Natural killer cell (primary cell): ENCODE results near the gene KIF25. TPM values are rescaled to one million over a fixed set of nuclear protein-coding genes. Genes with fewer than 3 reads are reported as not detected.

Experiments used
- ATAC-seq, 3 donors: fragments of 150-1000 bp in 2 of 3; fragments of 200-7000 bp in 1 of 3; cut with Tn5 transposase; 1 replicate in 1 of 3; 2 replicates in 2 of 3; pipeline ENCODE4 v1.10.0; 2021; ENCODE audit warnings: mild to moderate bottlenecking in 2 of 3, moderate library complexity in 2 of 3
- DNase-seq, 2 donors: peaks; one replicate each; pipeline versions ENCODE4 v3.0.0 to v3.0.0-alpha.2; 2013 to 2021; ENCODE audit warnings: mixed read lengths in 1 of 2
- H3K27ac ChIP-seq: one replicate; pipeline ENCODE4 v1.5.1; 2013; ENCODE audit warnings: mild to moderate bottlenecking, low read length
- H3K27me3 ChIP-seq: one replicate; pipeline ENCODE4 v1.6.1; 2013; ENCODE audit warnings: low read length; ENCODE audit not compliant: control insufficient read depth, insufficient read depth
- H3K36me3 ChIP-seq: one replicate; pipeline ENCODE4 v1.6.1; 2013; ENCODE audit warnings: low read length; ENCODE audit not compliant: control insufficient read depth, insufficient read depth
- H3K4me1 ChIP-seq: one replicate; pipeline ENCODE4 v1.6.1; 2013; ENCODE audit warnings: low read length; ENCODE audit not compliant: control insufficient read depth, insufficient read depth
- H3K4me3 ChIP-seq: one replicate; pipeline ENCODE4 v1.5.1; 2013; ENCODE audit warnings: low read length
- H3K9me3 ChIP-seq: one replicate; pipeline ENCODE4 v1.6.1; 2013; ENCODE audit warnings: low read length; ENCODE audit not compliant: control insufficient read depth, insufficient read depth
- H3K27ac Mint-ChIP-seq, 2 donors: one replicate each; pipeline ENCODE4 v1.8.0; 2022; ENCODE audit warnings: mild to moderate bottlenecking in 2 of 2, mixed read lengths in 2 of 2, moderate library complexity in 1 of 2
- H3K27me3 Mint-ChIP-seq, 2 donors: one replicate each; pipeline ENCODE4 v1.8.0; 2022; ENCODE audit warnings: low read depth in 2 of 2, mixed read lengths in 2 of 2
- H3K36me3 Mint-ChIP-seq: one replicate; pipeline ENCODE4 v1.8.0; 2022; ENCODE audit warnings: mixed read lengths
- H3K4me1 Mint-ChIP-seq, 2 donors: one replicate each; pipeline ENCODE4 v1.8.0; 2022; ENCODE audit warnings: mixed read lengths in 2 of 2
- H3K4me3 Mint-ChIP-seq: one replicate; pipeline ENCODE4 v1.8.0; 2022; ENCODE audit warnings: mild to moderate bottlenecking, moderate library complexity, mixed read lengths
- H3K9me3 Mint-ChIP-seq, 2 donors: one replicate each; pipeline ENCODE4 v1.8.0; 2022; ENCODE audit warnings: mixed read lengths in 2 of 2
- CTCF ChIP-seq: fragments of 200-600 bp; IDR thresholded peaks from one replicate; pipeline ENCODE4 v1.8.0; 2022; ENCODE audit warnings: antibody characterized with exemption
- WGBS: methylation state at CpG from one replicate; pipeline ENCODE4 v1.1.7; 2013; ENCODE audit warnings: missing lambda C conversion rate; ENCODE audit not compliant: insufficient coverage; 5-methylcytosine and 5-hydroxymethylcytosine counted together
- intact Hi-C: fragments of 100-400 bp; cut with micrococcal nuclease; formaldehyde crosslinking; loops from one replicate; pipeline ENCODE4 v1.14.2; 2022
- total RNA-seq, 4 donors: library from RNA; stranded (reverse); fragments of 120-200 nt in 1 of 4; gene quantifications; one replicate each; pipeline versions ENCODE4 v1.2.3 to v1.2.4, GENCODE V29; 2013 to 2022

KIF25 gene
- total RNA-seq, 3 donors from 2014 or later (not counting 1 experiment from before 2014, with no cell fraction given) = not detected

DNA sequence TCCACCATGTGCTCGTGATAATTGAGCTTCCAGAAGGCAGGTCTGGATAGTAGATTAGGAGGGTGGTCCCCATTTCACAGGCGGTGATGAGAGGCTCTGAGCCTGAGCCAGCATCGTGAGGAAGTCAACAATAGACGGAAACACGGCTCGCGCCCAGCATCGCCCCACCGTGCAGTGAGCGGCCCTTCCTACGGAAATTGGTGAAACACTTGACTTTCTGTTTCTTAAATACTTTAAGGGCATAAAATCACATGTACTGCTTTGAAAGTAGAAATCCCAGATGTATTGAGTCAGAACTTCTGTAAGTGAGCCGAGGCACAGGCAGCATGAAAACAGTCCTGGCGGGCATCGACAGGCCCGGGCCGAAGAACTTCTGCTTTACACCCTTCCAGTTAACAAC, 4.3 kb upstream of the KIF25 start:
- Histone ChIP-seq H3K4me1 (no peaks in the 10 kb centered on the region), H3K9me3 (no peaks in the 10 kb centered on the region), H3K36me3 (no peaks in the 10 kb centered on the region), H3K4me3 (no peak overlapping the region), H3K27me3 (no peaks in the 10 kb centered on the region), H3K27ac (no peak overlapping the region)
- intact Hi-C loops = no loop called here
- no peak overlapping the region for H3K4me3 Mint-ChIP-seq
- H3K36me3 Mint-ChIP-seq = no peaks in the 10 kb centered on the region
- no peak overlapping the region for H3K27ac Mint-ChIP-seq
- no peaks in the 10 kb centered on the region for H3K4me1 Mint-ChIP-seq
- no peak for TF ChIP-seq CTCF
- peaks cover 0 to 7% of the 10 kb centered on the region in 2 donors for H3K27me3 Mint-ChIP-seq
- 89% methylated on average over 12 of the region's 16 CpGs for WGBS
- DNase-seq (no peak), ATAC-seq (no peak)
- no peaks in the 10 kb centered on the region for H3K9me3 Mint-ChIP-seq

GRCh38 chr6:167993831-167994230, 3.6 kb upstream of the KIF25 start:
- Histone ChIP-seq H3K27ac (no peak overlapping the region), H3K4me3 (no peak overlapping the region), H3K27me3 (no peaks in the 10 kb centered on the region), H3K4me1 (no peaks in the 10 kb centered on the region), H3K36me3 (no peaks in the 10 kb centered on the region), H3K9me3 (no peaks in the 10 kb centered on the region)
- H3K36me3 Mint-ChIP-seq = no peaks in the 10 kb centered on the region
- no peaks in the 10 kb centered on the region for H3K9me3 Mint-ChIP-seq
- H3K27me3 Mint-ChIP-seq = peaks cover 0 to 9% of the 10 kb centered on the region in 2 donors
- no peaks in the 10 kb centered on the region for H3K4me1 Mint-ChIP-seq
- intact Hi-C loops = no loop called here
- DNase-seq = no peak
- H3K4me3 Mint-ChIP-seq = no peak overlapping the region
- no peak for TF ChIP-seq CTCF
- no peak overlapping the region for H3K27ac Mint-ChIP-seq
- ATAC-seq = no peak
- 88% methylated on average over 10 of the region's 11 CpGs for WGBS

GRCh38 chr6:167995302-167995701, 2.2 kb upstream of the KIF25 start:
- no peak overlapping the region for H3K27ac ChIP-seq
- H3K9me3 ChIP-seq = no peaks in the 10 kb centered on the region
- H3K4me3 ChIP-seq = no peak overlapping the region
- intact Hi-C loops = no loop called here
- H3K27ac Mint-ChIP-seq = no peak overlapping the region
- no peak for TF ChIP-seq CTCF
- H3K9me3 Mint-ChIP-seq = no peaks in the 10 kb centered on the region
- H3K27me3 Mint-ChIP-seq = peaks cover 0 to 9% of the 10 kb centered on the region in 2 donors
- ATAC-seq (no peak), DNase-seq (no peak)
- H3K4me1 ChIP-seq = no peaks in the 10 kb centered on the region
- no peaks in the 10 kb centered on the region for H3K36me3 Mint-ChIP-seq
- no peak overlapping the region for H3K4me3 Mint-ChIP-seq
- H3K27me3 ChIP-seq = no peaks in the 10 kb centered on the region
- no peaks in the 10 kb centered on the region for H3K4me1 Mint-ChIP-seq
- no peaks in the 10 kb centered on the region for H3K36me3 ChIP-seq
- 92% methylated on average over 12 of the region's 12 CpGs for WGBS

DNA sequence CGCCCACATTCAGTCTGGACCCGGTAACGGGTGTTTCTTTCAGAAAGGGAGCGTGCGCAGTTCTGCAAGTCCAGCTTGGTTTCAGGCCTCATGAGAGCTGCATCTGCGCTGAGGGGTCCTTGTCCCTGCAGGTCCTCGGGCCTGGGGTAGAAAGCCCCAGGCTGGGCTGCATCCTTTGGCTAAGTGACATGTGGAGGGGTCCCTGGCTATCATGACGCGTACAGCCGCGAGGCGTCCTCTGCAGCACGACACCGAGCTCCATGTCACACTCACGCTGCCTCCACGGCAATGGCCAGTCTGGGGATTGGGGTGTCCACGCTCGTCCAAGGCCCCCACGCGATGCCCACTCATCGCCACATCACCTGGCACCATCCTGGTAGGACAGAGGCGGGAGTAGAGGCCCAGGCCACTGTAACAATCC, 1.7 kb upstream of the KIF25 start:
- 95% methylated on average over 22 of the region's 22 CpGs for WGBS
- Histone ChIP-seq H3K4me1 (no peaks in the 10 kb centered on the region), H3K9me3 (no peaks in the 10 kb centered on the region), H3K36me3 (no peaks in the 10 kb centered on the region), H3K27me3 (no peaks in the 10 kb centered on the region), H3K4me3 (no peak overlapping the region), H3K27ac (no peak overlapping the region)
- Mint-ChIP-seq H3K9me3 (no peaks in the 10 kb centered on the region), H3K36me3 (no peaks in the 10 kb centered on the region), H3K4me1 (no peaks in the 10 kb centered on the region), H3K27me3 (peaks cover 0 to 9% of the 10 kb centered on the region in 2 donors), H3K4me3 (no peak overlapping the region), H3K27ac (no peak overlapping the region)
- no peak for ATAC-seq
- DNase-seq = no peak
- TF ChIP-seq CTCF = no peak
- intact Hi-C loops = no loop called here
